ENCODE data around the gene TRNT1.
A peak's percentile ranks its signal among the peaks of the same experiment; 100 is the strongest.

Gene TRNT1

DNA sequence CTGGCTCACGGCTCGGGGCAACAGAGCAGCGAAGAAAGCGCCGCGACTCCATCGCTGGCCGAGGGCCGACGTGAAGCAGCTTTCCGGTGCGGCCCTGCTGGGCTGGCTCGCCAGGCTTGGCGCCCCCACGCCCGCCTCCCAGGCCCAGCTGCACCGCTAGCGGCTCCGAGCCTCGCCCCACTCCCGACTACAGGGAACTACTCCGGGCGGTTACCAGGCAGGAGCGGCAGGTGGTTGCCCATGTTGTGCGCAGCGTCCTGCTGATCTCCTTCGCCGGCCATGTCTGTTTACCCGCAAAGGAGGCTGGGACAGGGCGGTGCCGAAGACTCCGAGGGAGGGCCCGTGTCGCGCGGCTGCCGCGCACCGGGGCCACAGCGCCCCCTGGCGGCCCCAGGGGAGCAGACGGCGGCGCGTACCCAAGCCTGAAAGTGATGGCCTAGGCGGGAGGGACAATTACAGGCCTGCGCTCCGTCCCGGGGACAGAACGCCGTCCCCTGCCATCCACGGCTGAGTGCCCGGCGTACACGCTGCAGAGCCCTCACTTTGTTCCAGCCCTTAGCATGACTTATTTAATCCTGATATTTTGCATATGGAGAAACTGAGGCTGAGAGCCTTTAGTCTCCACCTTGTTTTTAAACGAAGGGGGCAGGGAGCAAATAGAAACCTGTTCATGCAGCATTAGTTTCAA, 52.8 kb downstream of the TRNT1 start, which contains the start of gene CRBN:
TSS of gene CRBN (minus strand) at position 285 of the 688 bp plus-strand sequence. CDS start at position 281, 4 bp downstream.
- peak; percentile 96 to 97 for ATAC-seq

DNA sequence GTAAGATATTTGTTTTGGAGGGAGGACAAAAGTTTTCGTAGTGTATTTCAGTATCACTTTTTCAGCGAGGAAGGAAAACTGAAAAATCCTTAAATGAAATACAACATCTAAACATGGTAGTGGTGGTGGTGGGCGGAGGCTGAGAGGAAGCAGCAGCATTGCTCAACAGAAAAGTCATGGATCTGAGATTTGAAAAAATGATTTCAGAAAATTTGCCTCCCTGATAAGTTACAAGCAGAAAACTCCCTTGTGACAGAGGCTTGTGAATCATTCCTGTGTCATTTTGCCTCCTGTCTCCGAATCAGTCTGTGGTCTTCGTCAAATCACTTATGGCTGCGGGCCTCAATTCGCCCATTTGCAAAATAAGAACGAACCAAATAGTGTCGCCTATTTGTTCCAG, 53.7 kb downstream of the TRNT1 start:
- ATAC-seq, result no peak

DNA sequence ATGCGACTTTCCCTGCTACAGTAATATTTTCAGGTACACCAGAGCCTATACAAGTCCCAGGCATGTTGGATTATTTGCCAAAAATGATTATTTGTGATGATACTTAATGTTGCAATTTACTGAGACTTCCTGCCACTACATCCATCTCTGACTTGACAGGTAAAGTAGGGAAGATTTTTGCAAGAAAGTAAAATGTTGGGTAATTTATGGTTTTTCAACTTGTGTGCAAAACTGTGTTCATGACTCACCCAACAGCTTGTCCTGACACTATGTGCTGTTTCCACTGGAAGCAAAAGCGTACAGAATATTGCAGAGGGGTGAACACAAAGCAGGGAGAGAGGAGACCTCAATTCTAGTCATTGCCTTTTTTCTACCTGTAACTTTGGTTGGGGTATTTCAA, 58.1 kb downstream of the TRNT1 start:
- no peak for ATAC-seq

DNA sequence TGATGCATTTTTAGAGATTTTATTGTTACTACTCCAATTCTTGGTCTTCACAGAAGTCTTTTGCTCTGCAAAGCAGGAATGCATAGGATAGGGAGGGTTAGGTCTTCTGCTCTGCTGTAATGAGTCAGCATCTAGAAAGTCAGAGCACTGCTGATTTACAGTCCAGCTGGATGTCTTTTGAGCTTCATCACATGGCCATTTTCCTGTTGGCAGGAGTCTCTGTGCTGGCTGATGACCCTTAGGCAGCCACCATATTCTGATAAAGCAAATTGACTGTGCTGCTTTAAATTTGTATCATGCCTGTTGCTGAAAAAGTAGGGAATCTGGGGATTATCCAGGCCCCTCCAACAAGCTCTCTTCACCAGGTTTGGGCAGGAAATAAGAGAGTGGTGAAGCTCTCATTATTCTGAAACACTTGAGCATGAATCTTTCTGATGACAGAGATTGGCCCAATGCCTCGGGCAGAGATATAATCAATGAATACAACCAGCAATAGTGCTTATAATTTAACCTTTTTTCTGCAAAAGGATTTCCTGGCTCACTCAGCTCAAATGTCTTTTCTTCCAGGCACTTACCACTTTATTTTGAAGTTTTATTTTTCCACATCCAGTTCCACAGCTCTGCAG, 62.5 kb downstream of the TRNT1 start:
- ATAC-seq, result no peak

DNA sequence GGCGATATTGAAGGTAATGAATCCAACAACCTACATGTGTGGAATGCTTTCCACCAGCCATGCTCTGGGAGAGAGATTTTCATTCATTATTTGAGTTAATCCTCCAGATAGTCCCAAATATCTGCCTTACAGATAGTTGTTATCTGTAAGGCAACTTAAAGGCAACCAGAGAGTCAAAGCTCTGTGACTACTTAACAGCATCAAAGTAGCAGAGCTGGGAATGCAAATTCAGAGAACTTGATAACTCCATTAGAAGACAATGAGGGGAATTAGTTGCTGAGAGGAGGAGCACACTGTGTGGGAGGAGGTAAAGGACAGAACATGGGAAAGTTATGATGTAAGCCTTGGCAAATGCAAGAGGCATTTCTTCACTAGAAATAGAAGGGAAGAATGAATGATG, 63.2 kb downstream of the TRNT1 start:
- ATAC-seq, result no peak

DNA sequence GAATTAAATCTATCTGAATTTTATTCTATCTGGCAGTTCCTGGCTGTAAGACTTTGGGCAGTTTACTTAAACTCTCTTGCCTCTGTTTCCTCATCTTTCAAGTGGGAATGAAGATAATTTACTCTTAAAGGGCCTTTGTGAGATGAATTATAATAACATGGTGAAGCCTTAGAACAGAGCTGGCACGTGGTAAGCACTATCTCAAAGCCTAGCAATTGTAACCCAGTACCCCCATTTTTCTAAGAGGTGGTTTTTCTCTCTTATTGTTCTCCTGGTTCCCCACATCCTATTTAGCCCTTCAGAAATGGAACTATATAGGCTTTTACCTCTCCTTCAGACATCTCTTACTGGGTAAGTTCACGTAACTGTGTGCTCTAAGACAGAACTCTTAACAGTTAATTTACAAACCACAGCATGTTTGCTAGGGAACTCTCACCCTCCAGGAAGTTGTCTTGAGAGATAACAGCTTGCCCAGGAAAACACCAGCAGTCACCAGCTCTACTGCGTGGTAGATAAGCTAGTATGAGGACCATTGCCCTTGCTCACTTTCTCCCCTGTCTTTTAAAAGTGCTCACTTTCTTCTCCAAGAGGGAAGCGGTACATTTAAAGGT, 65.0 kb downstream of the TRNT1 start:
- peak in 1 of 2 donors; percentile 25 for ATAC-seq

DNA sequence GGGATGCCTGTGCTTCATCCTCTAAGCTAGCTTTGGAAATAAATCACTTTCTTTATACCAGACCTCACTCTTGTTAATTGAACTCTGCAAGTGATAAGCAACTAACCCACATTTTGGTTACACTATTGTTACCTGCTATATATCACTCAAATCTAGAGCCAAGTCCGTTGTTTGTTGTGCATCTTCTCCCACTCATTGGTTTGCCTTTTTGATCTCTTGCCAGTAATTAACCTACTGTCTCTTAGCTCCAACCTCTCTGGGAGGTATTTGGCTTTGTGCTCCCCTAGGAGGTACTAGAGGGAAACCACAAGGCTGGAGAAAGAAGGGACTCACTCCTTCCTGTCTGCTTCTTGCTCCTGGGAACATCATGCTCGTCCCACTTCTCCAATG, 65.5 kb downstream of the TRNT1 start:
- ATAC-seq, result no peak

DNA sequence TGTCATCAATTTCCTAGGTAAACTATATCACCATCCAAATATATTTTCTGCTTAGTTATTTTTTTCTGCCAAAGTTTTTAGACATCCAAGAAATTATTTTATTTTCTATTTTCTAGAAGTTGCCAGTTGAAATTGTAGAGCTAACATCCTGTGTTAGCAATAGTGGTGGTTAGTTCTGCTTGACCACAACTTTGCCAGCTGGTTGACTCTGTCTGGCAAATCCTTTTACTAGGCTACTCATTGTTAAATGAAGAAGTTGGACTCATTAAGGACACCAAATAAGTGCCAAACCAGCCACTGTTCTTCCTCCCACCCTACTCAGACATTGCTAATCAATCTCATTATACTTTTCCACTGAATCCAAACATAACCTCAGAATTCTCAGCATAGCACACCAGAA, 68.1 kb downstream of the TRNT1 start:
- no peak for ATAC-seq

DNA sequence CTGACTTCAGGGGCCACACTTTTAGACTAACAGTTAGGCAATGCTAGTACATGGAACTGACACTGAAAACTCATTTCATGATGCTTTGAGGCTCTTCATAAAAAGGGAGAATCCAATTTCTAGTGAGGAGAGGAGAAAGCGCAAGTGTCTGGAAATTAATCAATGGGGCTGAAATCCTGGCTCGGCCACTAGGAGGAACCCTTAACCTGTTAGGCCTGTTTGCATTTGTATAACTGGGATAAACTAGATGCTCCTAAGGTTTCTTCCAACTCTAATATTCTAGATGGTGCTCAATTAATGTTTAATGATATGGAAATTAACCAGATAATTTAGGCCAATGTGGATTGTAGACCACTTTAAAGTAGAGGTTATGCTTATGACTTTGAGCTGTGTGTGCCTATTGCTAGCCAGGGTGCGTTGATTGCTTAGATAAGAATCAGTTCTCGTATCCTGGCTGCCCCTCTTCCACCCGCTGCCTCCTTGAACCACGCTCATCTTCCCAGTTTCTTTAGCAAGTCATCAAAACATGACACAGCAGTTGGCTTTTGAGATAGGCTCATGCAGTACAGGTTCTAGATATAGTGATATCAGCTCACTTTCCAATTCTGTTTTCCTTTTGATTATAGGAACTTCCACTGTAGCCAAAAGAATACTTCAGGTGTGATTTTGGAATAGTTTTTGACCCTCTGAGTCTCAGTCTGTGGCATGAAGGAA, 69.6 kb downstream of the TRNT1 start:
- ATAC-seq, result no peak

All from activated CD4-positive, CD25-positive, alpha-beta regulatory T cell treated with anti-CD3 and anti-CD28 coated beads, Interleukin-2, amount 50 U/mL, for 24 hours (primary cell).